NCI-H1417 (cell line): ENCODE results near the gene C5orf63.
"Not testable (repeated sequence)": the region's sequence is repeated elsewhere in the genome, so short reads cannot be mapped to it uniquely, and the experiment has no call there.

ENCODE experiments used
- DNase-seq, 3 experiments: peaks; one replicate each; lab custom pipeline; 2025; lab: John Stamatoyannopoulos, UW

The C5orf63 gene

GRCh38 chr5:127008300-127008975, 64.9 kb downstream of the C5orf63 start:
- DNase-seq, result no peak

- DNase-seq, result no peak
Measured at GRCh38 chr5:127007522-127007921, 65.8 kb downstream of the C5orf63 start.

- no peak for DNase-seq
Measured at GRCh38 chr5:127006744-127007143, 66.6 kb downstream of the C5orf63 start.

- not testable (repeated sequence) for DNase-seq
Measured at GRCh38 chr5:127005282-127005681, 68.0 kb downstream of the C5orf63 start.

GRCh38 chr5:127004721-127005120, 68.6 kb downstream of the C5orf63 start:
- DNase-seq, result no peak

GRCh38 chr5:127003798-127004495, 69.4 kb downstream of the C5orf63 start:
- peak in 1 of 3 experiments; percentile 28 for DNase-seq

- no peak for DNase-seq
Measured at GRCh38 chr5:127002390-127002789, 70.9 kb downstream of the C5orf63 start.

GRCh38 chr5:127001621-127002296, 71.5 kb downstream of the C5orf63 start:
- DNase-seq, result no peak
